ENCODE data around the gene CUX1. TPM values are rescaled to one million over a fixed set of nuclear protein-coding genes. Genes with fewer than 3 reads are reported as not detected.

The CUX1 gene
- total RNA-seq, 2 donors from 2014 or later: 42.0 to 47.5 TPM

DNA sequence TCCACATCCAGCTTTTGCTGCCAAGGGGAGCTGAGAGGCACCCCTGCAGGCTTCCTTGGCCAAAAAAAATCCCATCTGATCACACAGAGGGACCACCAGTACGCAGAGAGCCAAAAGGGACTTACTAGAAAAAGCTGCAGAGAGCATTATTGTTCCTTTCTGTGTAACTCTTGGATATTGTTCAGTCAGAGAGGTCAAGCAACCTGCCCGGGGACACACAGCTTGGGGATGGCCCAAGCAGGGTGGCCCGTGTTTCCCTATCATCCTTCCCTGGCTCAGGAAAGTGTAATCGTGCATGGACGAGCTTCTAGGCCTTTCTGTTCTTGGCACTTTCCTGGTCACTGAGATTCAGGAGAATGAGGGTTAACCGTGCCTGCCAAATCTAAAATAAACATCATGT is 385.1 kb downstream of the CUX1 start:
- no peak for ATAC-seq
- H3K4me3 ChIP-seq: no peak overlapping the region
- intact Hi-C loops (cut with DNase I): no loop called here

DNA sequence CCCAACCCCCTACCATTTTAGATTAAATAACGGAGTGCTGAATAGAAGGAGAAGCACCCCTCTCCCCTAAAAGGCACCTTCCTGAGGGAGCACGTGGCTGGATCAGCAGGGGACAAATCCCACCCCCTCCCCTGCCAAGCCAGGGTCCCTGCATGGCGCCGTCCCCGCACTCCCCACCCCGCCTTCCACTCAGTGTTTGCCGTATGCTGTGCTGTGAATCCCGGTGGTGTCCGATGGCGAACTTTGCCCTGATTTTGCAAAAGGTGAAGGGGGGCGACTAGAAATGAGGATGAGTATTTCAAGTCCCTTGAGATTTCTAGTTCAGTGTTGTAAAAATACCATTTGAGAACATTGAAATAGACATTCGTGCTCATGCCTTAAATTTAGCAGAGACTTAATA is 385.8 kb downstream of the CUX1 start:
- Histone ChIP-seq H3K4me1 (no peaks in the 10 kb centered on the region), H3K27me3 (no peaks in the 10 kb centered on the region), H3K27ac (no peak overlapping the region), H3K9me3 (no peaks in the 10 kb centered on the region), H3K4me3 (no peak overlapping the region), H3K36me3 (replicated peaks in 1 of 2; ENCODE audit: insufficient read depth in 1 of 2, low read depth in 2 of 2) (peaks cover 0 to 8% of the 10 kb centered on the region in 2 donors)
- WGBS, 2 donors: 85 to 89% methylated on average over 12 of the region's 12 CpGs
- intact Hi-C loops (cut with DNase I): no loop called here
- DNase-seq: no peak
- ATAC-seq: no peak
- TF ChIP-seq, protein P1, sequence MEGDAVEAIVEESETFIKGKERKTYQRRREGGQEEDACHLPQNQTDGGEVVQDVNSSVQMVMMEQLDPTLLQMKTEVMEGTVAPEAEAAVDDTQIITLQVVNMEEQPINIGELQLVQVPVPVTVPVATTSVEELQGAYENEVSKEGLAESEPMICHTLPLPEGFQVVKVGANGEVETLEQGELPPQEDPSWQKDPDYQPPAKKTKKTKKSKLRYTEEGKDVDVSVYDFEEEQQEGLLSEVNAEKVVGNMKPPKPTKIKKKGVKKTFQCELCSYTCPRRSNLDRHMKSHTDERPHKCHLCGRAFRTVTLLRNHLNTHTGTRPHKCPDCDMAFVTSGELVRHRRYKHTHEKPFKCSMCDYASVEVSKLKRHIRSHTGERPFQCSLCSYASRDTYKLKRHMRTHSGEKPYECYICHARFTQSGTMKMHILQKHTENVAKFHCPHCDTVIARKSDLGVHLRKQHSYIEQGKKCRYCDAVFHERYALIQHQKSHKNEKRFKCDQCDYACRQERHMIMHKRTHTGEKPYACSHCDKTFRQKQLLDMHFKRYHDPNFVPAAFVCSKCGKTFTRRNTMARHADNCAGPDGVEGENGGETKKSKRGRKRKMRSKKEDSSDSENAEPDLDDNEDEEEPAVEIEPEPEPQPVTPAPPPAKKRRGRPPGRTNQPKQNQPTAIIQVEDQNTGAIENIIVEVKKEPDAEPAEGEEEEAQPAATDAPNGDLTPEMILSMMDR (IDR thresholded peaks at IDR 0.05): no peak
- no peak for TF ChIP-seq POLR2A (IDR thresholded peaks at IDR 0.05)

More for the DNA sequence above, 385.1 kb downstream of the CUX1 start:
- 88 to 94% methylated on average over 6 of the region's 6 CpGs for WGBS, 2 donors
- no peak for TF ChIP-seq POLR2A (IDR thresholded peaks at IDR 0.05)
- TF ChIP-seq, protein P1 (IDR thresholded peaks at IDR 0.05): no peak
- no peak for DNase-seq
- Histone ChIP-seq H3K27me3 (no peaks in the 10 kb centered on the region), H3K9me3 (no peaks in the 10 kb centered on the region), H3K36me3 (replicated peaks in 1 of 2; ENCODE audit: insufficient read depth in 1 of 2, low read depth in 2 of 2) (peaks cover 0 to 11% of the 10 kb centered on the region in 2 donors), H3K27ac (no peak overlapping the region), H3K4me1 (no peaks in the 10 kb centered on the region)

DNA sequence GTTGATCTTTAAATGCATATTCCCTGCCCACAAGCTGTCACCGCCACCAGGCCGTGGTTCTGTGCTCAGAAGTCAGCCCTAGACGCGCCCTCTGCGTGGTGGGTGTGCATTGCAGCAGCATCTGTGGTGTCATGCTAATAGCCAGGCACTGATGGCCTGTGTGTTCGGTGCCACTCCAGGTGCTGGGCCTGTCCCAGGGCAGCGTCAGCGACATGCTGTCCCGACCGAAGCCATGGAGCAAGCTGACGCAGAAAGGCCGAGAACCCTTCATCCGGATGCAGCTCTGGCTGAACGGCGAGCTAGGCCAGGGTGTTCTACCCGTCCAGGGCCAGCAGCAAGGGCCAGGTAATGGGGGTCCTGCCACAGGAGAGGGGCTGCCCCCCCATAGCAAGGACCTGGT is 386.8 kb downstream of the CUX1 start:
- Histone ChIP-seq H3K36me3 (replicated peaks in 1 of 2; ENCODE audit: insufficient read depth in 1 of 2, low read depth in 2 of 2) (peaks cover 0 to 8% of the 10 kb centered on the region in 2 donors), H3K4me1 (no peaks in the 10 kb centered on the region), H3K27ac (no peak overlapping the region), H3K9me3 (no peaks in the 10 kb centered on the region), H3K4me3 (no peak overlapping the region), H3K27me3 (no peaks in the 10 kb centered on the region)
- DNase-seq (no peak), ATAC-seq (no peak)
- intact Hi-C loops (cut with DNase I): no loop called here
- TF ChIP-seq, protein P1 (IDR thresholded peaks at IDR 0.05): no peak
- no peak for TF ChIP-seq POLR2A (IDR thresholded peaks at IDR 0.05)
- 95 to 100% methylated on average over 2 to 14 of the region's 16 CpGs for WGBS, 2 donors

DNA sequence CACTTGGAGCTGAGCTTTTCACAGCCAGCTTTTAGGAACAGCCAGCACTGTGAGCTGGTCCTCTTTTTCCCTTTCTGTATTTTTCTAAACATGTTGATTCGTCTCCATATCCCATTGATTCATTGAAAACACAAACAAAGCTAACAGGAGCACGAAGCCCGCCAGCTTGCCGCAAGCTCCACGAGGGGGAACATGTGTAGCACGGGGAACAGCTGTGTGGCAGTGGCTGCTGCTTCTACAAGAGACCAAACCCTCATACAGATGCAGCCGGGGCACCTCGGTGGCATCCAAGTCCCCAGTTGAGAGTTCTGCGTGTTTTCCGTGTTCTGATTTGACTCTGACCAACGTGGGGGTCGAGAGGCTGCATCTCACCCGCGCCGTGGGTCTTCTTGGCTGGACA is 388.5 kb downstream of the CUX1 start:
- no peak overlapping the region for H3K27ac ChIP-seq
- intact Hi-C loops (cut with DNase I): no loop called here
- peaks cover 0 to 8% of the 10 kb centered on the region in 2 donors for H3K36me3 ChIP-seq (replicated peaks in 1 of 2; ENCODE audit: insufficient read depth in 1 of 2, low read depth in 2 of 2)
- no peaks in the 10 kb centered on the region for H3K4me1 ChIP-seq
- H3K4me3 ChIP-seq: no peak overlapping the region
- no peaks in the 10 kb centered on the region for H3K27me3 ChIP-seq
- no peaks in the 10 kb centered on the region for H3K9me3 ChIP-seq
- no peak for TF ChIP-seq POLR2A (IDR thresholded peaks at IDR 0.05)
- TF ChIP-seq, protein P1 (IDR thresholded peaks at IDR 0.05): no peak
- no peak for ATAC-seq
- no peak for DNase-seq
- WGBS, 2 donors: 96 to 97% methylated on average over 15 of the region's 15 CpGs

DNA sequence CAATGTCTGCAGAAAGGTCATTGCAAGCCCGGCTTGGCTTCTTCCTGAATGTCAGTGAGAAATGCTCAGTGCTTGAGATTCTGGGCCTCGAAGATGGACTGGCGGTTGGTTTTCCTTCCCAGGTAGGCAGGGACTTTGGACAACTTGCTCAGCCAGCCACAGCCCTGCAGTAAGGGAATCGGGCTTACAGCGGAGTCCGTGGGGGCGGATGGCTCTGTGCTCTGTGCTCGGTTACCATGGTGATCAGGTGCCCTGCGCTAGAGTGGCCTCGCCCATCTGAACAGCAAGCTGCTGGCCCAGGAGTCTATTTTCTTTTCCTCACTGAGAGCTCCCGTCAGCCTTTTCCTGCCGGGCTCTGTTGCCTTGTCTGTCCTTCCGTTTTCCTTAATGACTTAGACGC is 391.4 kb downstream of the CUX1 start:
- no peak for ATAC-seq
- Histone ChIP-seq H3K4me3 (no peak overlapping the region), H3K9me3 (no peaks in the 10 kb centered on the region), H3K4me1 (no peaks in the 10 kb centered on the region), H3K27me3 (no peaks in the 10 kb centered on the region), H3K27ac (no peak overlapping the region), H3K36me3 (replicated peaks in 1 of 2; ENCODE audit: insufficient read depth in 1 of 2, low read depth in 2 of 2) (peaks cover 0 to 7% of the 10 kb centered on the region in 2 donors)
- intact Hi-C loops (cut with DNase I): no loop called here
- 84% methylated on average over 13 to 14 of the region's 14 CpGs for WGBS, 2 donors
- TF ChIP-seq POLR2A (IDR thresholded peaks at IDR 0.05): no peak
- TF ChIP-seq, protein P1 (IDR thresholded peaks at IDR 0.05): no peak
- DNase-seq: peak in 3 of 4 donors; percentile 28 to 32 (median 29)

Data from body of pancreas (tissue), 4 donors.